GM18502 (cell line): ENCODE data around the gene ENDOG.
"Not testable (repeated sequence)": the region's sequence is repeated elsewhere in the genome, so short reads cannot be mapped to it uniquely, and the experiment has no call there.

Experiments
- ATAC-seq: cut with Tn5 transposase; IDR thresholded peaks from one replicate; pipeline ENCODE4 v1.9.1; 2021; ENCODE audit warnings: mild to moderate bottlenecking; ENCODE audit not compliant: unreplicated experiment, poor library complexity

The ENDOG gene

GRCh38 chr9:128818099-128818838 is at the start of gene ENDOG:
ENDOG (plus strand) TSS chr9:128818500; CDS start chr9:128818685, 185 bp downstream.
- peak; percentile 89 for ATAC-seq

DNA sequence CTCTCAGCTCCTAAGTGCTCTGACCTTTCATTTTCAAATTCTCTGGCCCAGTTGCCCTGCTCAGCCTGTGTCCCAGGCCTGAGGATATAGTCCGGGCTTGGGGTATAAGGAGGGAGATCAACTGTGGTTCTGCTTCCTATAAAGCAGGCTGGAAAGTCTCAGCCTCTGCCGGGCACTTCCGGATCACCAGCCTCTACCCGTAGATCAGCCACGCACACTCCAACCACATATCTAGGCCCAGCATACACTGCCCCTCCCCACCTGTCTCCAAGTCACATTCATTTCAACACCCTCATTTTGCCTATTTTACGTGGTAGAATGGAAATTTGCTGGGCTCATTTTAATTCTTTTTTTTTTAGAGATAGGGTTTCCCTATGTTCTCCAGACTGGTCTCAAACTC is 49.7 kb upstream of the ENDOG start:
- no peak for ATAC-seq

DNA sequence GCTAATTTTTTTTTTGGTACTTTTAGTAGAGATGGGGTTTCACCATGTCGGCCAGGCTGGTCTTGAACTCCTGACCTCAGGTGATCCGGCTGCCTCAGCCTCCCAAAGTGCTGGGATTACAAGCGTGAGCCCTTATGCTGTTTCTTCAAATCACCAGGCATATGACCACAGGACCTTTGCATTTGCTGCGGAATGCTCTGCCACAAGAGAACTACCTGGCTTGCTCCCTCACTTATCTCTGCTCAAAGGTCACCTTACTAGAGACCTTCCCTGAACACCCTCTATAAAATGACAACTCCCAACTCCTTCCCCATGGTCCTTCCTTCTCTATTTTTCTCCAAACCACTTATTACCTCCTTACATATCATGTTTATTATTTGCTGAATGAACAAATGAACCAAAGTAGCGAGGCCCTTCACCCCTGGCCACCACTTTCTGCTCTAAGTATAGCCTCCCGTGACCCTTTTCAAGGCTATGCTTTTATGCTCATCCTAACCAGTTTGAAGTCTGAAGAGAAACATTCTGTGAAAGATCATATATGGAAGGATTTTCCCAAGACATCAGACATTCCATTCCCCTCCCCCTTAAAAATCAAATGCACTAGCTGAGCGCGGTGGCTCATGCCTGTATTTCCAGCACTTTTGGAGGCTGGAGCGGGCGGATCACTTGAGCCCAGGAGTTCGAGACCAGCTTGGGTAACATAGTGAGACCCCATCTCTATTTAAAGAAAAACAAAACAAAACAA is 47.8 kb upstream of the ENDOG start:
- no peak for ATAC-seq

- ATAC-seq, result peak; percentile 35
These were observed 47.1 kb upstream of the ENDOG start for GRCh38 chr9:128771094-128771721.

DNA sequence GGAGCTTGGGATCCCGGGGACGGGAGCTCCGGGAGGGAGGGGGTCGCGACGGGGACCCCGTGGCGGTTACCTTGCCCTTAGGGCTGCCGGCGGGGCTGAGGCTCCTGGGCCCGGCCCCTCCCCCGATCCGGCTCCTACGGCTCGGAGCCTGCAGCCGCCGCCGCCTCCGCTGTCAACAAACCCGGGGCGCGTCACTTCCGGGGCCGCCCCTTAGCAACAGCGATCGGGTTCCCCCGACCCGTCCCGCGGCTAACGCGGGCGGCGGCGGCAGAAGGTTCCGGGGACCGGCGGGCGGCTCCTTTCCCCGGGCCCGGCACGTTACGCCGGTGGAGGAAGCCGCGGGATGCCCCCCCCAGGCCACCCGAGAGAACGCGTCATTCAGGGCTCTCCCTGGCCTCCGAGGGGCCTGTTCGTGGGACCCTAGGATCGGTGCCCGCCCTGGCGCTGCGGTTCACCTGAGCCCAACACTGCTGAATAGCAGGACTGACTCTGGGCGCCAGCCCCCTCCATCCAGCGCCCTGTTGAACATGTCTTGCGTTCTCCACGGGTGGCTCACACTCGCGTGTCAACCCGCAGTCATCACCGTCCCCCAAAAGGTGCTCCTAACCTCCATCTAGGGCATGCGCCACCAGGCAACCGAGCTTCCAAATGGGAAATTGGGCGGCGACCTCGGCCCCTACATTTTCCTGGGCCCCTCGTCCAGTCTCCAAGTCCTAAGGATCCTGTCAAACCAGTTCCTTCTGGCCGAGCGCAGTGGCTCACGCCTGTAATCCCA is 46.4 kb upstream of the ENDOG start, which contains the start of gene ZER1:
Gene ZER1 (minus strand): TSS at position 183 of the 775 bp plus-strand sequence. CDS start 16,362 bp downstream, outside the sequence.
- ATAC-seq, result peak; percentile 89

DNA sequence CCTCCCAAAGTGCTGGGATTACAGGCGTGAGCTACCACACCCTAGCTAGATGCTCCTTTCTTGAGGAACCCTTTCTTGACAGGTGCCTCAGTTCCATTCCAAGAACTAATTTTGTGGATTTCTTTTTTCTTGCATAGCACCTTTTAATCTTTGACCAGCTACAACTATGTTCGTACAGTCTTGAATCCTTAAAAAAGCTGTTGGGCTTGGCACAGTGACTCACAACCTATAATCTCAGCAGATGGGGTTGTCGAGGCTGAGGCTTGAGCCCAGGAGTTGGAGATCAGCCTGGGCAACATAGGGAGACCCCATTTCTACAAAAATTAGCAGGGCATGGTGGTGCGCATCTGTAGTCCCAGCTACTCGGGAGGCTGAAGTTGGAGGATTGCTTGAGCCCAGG is 45.3 kb upstream of the ENDOG start:
- ATAC-seq, result no peak

GRCh38 chr9:128774804-128775203 is 43.5 kb upstream of the ENDOG start:
- ATAC-seq, result no peak

- not testable (repeated sequence) for ATAC-seq
These were observed 38.2 kb upstream of the ENDOG start for GRCh38 chr9:128780093-128780492.

GRCh38 chr9:128781187-128782070 is 36.9 kb upstream of the ENDOG start:
- ATAC-seq, result no peak

DNA sequence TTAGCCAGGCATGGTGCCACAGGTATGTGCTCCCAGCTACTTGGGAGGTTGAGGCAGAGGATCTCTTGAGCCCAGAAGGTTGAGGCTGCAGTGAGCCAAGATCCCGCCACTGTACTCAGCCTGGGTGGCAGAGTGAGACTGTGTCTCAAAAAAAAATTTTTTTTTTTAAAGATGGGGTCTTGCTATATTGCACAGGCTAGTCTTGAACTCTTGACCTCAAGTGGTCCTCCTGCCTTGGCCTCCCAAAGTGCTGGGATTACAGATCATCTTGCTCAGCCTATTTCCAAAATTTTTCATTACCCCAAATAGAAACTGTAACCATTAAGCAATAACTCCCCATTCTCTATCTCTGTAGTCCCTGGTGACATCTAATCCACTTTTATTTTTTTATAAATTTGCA is 35.6 kb upstream of the ENDOG start:
- no peak for ATAC-seq

- no peak for ATAC-seq
These were observed 32.9 kb upstream of the ENDOG start for GRCh38 chr9:128785427-128785826.

DNA sequence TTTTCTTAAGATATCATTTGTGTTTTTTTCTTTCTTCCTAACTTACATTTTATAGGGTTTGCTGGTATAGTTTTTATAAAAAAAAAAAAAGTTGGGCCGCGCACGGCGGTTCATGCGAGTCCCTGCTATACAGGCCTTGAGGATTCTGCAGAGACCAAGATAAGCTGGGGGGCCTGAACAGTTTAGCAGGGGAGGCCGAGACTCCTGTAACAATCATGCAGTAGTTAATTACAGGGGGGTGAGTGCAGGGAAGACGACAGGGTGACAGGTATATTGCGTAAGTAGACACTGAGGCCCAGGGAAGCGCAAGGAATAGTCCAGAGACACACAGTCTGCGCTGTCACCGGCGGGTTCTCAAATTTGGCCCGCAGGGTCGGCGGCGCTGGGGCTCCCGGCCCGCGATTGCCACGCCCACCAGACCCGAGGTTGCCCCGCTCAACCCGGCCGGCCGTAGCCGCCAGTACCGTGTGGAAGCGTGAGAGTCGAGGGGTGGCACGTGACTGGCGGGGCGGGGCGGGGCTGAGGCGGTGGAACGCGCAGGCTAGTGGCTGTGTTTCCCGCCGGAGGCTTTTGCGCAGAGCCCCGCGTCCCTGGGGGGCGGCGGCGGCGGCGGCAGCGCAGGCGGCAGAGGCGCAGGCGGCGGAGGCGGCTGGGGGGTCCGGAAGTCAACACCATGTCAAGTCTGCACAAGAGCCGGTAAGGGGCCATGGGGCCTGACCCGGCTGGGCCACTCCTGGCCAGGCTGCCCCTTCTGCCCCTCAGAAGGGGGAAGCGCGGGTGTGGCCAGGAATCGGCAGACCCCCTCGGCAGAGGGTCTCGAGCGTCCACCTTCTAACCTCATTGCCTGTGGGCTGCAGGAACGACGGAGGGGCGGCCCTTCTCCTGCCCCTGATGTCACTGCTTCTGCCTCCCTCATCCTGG is 31.4 kb upstream of the ENDOG start, which contains the start of gene TBC1D13:
Gene TBC1D13 (plus strand): TSS at position 573 of the 921 bp plus-strand sequence. CDS start 101 bp downstream, at position 674.
- peak; percentile 85 for ATAC-seq

DNA sequence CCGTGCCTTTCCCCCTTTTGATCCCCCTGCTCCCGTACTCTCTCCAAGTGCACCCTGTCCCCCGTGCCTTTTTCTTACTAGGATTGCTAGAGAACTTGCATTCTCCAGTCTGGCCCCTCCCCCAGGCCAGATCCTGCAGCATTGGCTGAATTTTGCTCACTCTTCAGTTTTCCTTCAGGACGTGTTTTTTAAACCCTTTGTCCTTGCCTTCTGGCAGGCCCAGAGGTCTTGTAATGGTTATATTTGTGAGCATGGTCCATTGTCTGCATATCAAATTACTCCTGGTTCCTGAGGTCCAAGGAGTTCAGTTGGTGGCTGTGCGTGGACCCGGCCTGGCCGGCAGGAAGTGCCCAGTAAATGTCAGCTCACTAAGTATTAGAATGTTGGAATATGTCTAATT is 30.6 kb upstream of the ENDOG start:
- no peak for ATAC-seq

- no peak for ATAC-seq
These were observed 29.9 kb upstream of the ENDOG start for GRCh38 chr9:128788445-128788844.

- ATAC-seq, result no peak
These were observed 27.8 kb upstream of the ENDOG start for GRCh38 chr9:128790536-128790935.

DNA sequence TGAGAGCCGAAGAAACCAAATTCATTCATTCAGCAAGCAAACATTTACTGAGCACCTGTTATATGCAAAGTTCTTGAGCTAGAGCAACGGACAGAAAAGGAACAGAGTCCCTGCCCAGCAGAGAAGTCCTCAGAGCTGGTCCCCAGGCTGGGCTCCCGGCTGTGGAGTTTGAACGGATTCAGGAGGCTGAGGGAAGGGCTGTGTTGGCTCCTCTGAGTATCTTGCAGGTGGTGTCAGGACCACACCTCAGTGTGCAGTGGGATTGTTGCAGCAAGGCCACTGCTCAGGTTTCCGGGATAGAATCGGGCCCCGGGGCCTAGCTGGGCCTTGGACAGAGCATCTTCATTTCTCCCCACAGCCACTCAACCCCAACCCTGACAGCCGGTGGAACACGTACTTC is 26.2 kb upstream of the ENDOG start:
- ATAC-seq, result no peak

GRCh38 chr9:128792978-128793686 is 25.2 kb upstream of the ENDOG start:
- ATAC-seq, result no peak

DNA sequence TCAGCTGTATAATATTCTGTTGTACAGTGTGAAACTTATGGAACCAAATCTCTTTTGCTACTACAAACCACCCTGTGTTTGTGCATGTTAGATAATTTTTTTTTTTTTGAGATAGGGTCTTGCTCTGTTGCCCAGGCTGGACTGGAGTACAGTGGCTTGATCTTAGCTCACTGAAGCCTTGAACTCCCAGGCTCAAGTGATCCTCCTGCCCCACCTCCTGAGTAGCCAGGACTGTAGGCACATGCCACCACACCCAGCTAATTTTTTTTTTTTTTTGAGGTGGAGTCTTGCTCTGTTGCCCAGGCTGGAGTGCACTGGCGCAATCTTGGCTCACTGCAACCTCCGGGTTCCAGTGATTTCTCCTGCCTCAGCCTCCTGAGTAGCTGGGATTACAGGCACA is 23.3 kb upstream of the ENDOG start:
- not testable (repeated sequence) for ATAC-seq
